ENCODE results near the gene KLHL35. TPM values are rescaled to one million over a fixed set of nuclear protein-coding genes. Genes with fewer than 3 reads are reported as not detected.

The KLHL35 gene
- total RNA-seq (2022; extraction: Qiagen RNA extraction; ENCODE audit: low read depth), result 0.57 to 1.4 TPM (median 1.2 TPM) in 5 replicates

DNA sequence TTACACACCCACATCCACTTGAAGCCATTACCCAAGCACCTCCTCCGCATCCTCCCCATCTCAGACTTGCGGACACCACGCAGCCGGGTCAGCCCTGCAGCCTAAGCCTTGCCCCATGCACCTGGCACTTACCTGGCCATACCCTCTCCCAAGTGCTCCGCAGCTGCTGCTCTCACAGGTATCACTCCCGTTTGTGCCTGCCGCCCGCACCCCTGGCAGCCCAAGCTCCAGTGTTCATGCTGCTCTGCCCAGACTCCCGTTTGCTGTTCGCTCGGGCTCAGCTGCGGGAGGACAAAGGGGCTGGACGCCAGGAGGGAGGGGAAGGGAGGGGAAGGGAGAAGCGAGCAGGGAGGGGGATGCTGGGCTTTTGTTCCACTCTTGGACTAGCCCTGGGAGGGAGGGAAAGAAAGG lies at the start of gene KLHL35:
TSS of gene KLHL35 (minus strand) at position 293 of the 411 bp plus-strand sequence. CDS start 2,574 bp downstream, outside the sequence.

GRCh38 chr11:75399344-75400145 lies 33.5 kb downstream of the KLHL35 start, which contains the start of gene RPS3:
RPS3 (plus strand) TSS chr11:75399518; CDS start chr11:75399548, 30 bp downstream.

Other genes with a start within 250 kb of the KLHL35 start
- gene TPBGL, start 192.4 kb downstream of the KLHL35 start, total RNA-seq (2022; extraction: Qiagen RNA extraction; ENCODE audit: low read depth), result 0.21 to 0.35 TPM (median 0.24 TPM) in 5 replicates
- 3.0 to 4.3 TPM (median 3.6 TPM) in 5 replicates for gene ARRB1, start 81.5 kb downstream of the KLHL35 start, total RNA-seq (2022; extraction: Qiagen RNA extraction; ENCODE audit: low read depth)
- gene RPS3, start 33.7 kb downstream of the KLHL35 start, total RNA-seq (2022; extraction: Qiagen RNA extraction; ENCODE audit: low read depth), result 3,096 to 4,513 TPM (median 3,294 TPM) in 5 replicates
- gene GDPD5, start 92.7 kb upstream of the KLHL35 start, total RNA-seq (2022; extraction: Qiagen RNA extraction; ENCODE audit: low read depth), result 8.4 to 14.5 TPM (median 13.0 TPM) in 5 replicates
- gene SERPINH1, start 129.1 kb upstream of the KLHL35 start, total RNA-seq (2022; extraction: Qiagen RNA extraction; ENCODE audit: low read depth), result 74.9 to 113 TPM (median 106 TPM) in 5 replicates
- 1.4 to 1.9 TPM (median 1.6 TPM) in 5 replicates for gene MAP6, start 235.8 kb upstream of the KLHL35 start, total RNA-seq (2022; extraction: Qiagen RNA extraction; ENCODE audit: low read depth)